Neural progenitor cell (in vitro differentiated cells): ENCODE measurements around the gene EMILIN1.

Source experiments
- EZH2 ChIP-seq: fragments of 200-600 bp; sonication (generic); IDR thresholded peaks from 2 replicates; pipeline ENCODE4 v1.6.1; 2017; ENCODE audit warnings: antibody characterized with exemption, mild to moderate bottlenecking, moderate library complexity
- TF ChIP-seq, protein P1 (sequence below): fragments of 200-600 bp; sonication (generic); IDR thresholded peaks from 2 replicates; pipeline ENCODE4 v1.5.1; 2017; ENCODE audit warnings: antibody characterized with exemption, mild to moderate bottlenecking

DNA sequence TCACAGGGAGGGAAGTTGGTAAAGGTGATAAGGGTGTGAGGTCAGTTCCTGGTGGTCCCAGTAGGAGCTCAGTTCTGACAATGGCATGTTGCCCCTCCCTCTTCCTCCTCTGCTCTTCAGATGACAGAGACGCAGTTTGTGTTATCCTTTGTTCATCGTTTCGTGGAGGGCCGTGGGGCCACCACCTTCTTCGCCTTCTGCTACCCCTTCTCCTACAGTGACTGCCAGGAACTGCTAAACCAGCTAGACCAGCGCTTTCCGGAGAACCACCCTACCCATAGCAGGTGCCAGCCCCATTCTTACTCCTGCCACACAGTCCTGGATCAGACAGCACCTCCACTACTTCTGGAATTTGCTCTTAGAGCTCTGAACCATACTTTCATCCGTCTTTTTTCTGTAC, 24.6 kb upstream of the EMILIN1 start:
- TF ChIP-seq, protein P1, sequence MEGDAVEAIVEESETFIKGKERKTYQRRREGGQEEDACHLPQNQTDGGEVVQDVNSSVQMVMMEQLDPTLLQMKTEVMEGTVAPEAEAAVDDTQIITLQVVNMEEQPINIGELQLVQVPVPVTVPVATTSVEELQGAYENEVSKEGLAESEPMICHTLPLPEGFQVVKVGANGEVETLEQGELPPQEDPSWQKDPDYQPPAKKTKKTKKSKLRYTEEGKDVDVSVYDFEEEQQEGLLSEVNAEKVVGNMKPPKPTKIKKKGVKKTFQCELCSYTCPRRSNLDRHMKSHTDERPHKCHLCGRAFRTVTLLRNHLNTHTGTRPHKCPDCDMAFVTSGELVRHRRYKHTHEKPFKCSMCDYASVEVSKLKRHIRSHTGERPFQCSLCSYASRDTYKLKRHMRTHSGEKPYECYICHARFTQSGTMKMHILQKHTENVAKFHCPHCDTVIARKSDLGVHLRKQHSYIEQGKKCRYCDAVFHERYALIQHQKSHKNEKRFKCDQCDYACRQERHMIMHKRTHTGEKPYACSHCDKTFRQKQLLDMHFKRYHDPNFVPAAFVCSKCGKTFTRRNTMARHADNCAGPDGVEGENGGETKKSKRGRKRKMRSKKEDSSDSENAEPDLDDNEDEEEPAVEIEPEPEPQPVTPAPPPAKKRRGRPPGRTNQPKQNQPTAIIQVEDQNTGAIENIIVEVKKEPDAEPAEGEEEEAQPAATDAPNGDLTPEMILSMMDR: no peak
- no peak for TF ChIP-seq EZH2
